Fibroblast of lung (primary cell): ENCODE results near the gene FNDC3B. TPM values are rescaled to one million over a fixed set of nuclear protein-coding genes. Genes with fewer than 3 reads are reported as not detected.
A peak's percentile ranks its signal among the peaks of the same experiment; 100 is the strongest.

Source experiments
- DNase-seq, 2 donors: peaks; one replicate each; pipeline versions ENCODE4 v3.0.0 to v3.0.0-alpha.2; 2010; ENCODE audit warnings: low read depth in 2 of 2
- H2AFZ ChIP-seq: 2 replicates; pipeline ENCODE4 v1.5.1; 2012; ENCODE audit warnings: low read length, control low read depth, inconsistent platforms
- H3K27ac ChIP-seq: 2 replicates; pipeline ENCODE4 v1.5.1; 2011; ENCODE audit warnings: low read length, control low read depth; ENCODE audit not compliant: insufficient read depth
- H3K27me3 ChIP-seq: 2 replicates; pipeline ENCODE4 v1.5.1; 2011; ENCODE audit warnings: mild to moderate bottlenecking, low read length; ENCODE audit not compliant: control insufficient read depth, insufficient read depth
- H3K36me3 ChIP-seq: 2 replicates; pipeline ENCODE4 v1.5.1; 2011; ENCODE audit warnings: low read length; ENCODE audit not compliant: control insufficient read depth, insufficient read depth
- H3K4me1 ChIP-seq: 2 replicates; pipeline ENCODE4 v1.5.1; 2011; ENCODE audit warnings: low read length; ENCODE audit not compliant: control insufficient read depth, insufficient read depth; ENCODE audit errors: extremely low read depth
- H3K4me2 ChIP-seq: 2 replicates; pipeline ENCODE4 v1.5.1; 2011; ENCODE audit warnings: low read length, control low read depth; ENCODE audit not compliant: insufficient read depth; ENCODE audit errors: extremely low read depth
- H3K4me3 ChIP-seq, 4 experiments: fragments of 200-600 bp in 1 of 4; sonication (generic) in 1 of 4; replicated peaks in 1 of 4; 2 replicates each; pipeline ENCODE4 v1.5.1; 2011 to 2016; ENCODE audit warnings: low read length in 4 of 4, low read depth in 3 of 4, mild to moderate bottlenecking in 3 of 4, control low read depth in 2 of 4, inconsistent platforms in 1 of 4, mixed read lengths in 1 of 4; ENCODE audit not compliant: insufficient read depth in 1 of 4; ENCODE audit errors: control extremely low read depth in 1 of 4
- H3K79me2 ChIP-seq: 2 replicates; pipeline ENCODE4 v1.5.1; 2012; ENCODE audit warnings: mild to moderate bottlenecking, low read length, inconsistent platforms; ENCODE audit not compliant: control insufficient read depth, insufficient read depth
- H3K9ac ChIP-seq: 2 replicates; pipeline ENCODE4 v1.5.1; 2011; ENCODE audit warnings: mild to moderate bottlenecking, low read length, control low read depth; ENCODE audit not compliant: insufficient read depth
- H3K9me3 ChIP-seq: 2 replicates; pipeline ENCODE4 v1.5.1; 2012; ENCODE audit warnings: low read depth, low read length; ENCODE audit not compliant: control insufficient read depth, insufficient read depth
- H4K20me1 ChIP-seq: 2 replicates; pipeline ENCODE4 v1.5.1; 2011; ENCODE audit warnings: low read length; ENCODE audit not compliant: control insufficient read depth, insufficient read depth; ENCODE audit errors: extremely low read depth
- EZH2 ChIP-seq: IDR thresholded peaks from 2 replicates; pipeline ENCODE4 v1.5.1; 2012; ENCODE audit warnings: low read length, control low read depth, mild to moderate bottlenecking; ENCODE audit errors: missing control alignments
- polyA plus RNA-seq, 2 donors: library from polyadenylated mRNA; depleted of rRNA in 1 of 2; stranded (reverse) in 1 of 2; unstranded in 1 of 2; fragments of >200 nt; gene quantifications; 2 replicates each; pipeline ENCODE4 v1.2.1, GENCODE V29; 2011 to 2012; ENCODE audit warnings: missing spikeins in 1 of 2
- total RNA-seq: library from RNA; depleted of rRNA; stranded (reverse); fragments of >200 nt; gene quantifications from 2 replicates; pipeline ENCODE4 v1.2.1, GENCODE V29; 2014
- TF ChIP-seq, protein P1 (sequence below), 2 donors: IDR thresholded peaks in 1 of 2; conservative IDR thresholded peaks in 1 of 2; 1 replicate in 1 of 2; 2 replicates in 1 of 2; pipeline ENCODE4 v1.5.1; 2011 to 2012; ENCODE audit warnings: low read length in 2 of 2, control low read depth in 1 of 2, inconsistent platforms in 1 of 2, low read depth in 1 of 2, mild to moderate bottlenecking in 1 of 2

The FNDC3B gene
- total and polyA plus RNA-seq, 2 donors (not counting 1 experiment from before 2014, with no cell fraction given), result 26.1 to 76.8 TPM

DNA sequence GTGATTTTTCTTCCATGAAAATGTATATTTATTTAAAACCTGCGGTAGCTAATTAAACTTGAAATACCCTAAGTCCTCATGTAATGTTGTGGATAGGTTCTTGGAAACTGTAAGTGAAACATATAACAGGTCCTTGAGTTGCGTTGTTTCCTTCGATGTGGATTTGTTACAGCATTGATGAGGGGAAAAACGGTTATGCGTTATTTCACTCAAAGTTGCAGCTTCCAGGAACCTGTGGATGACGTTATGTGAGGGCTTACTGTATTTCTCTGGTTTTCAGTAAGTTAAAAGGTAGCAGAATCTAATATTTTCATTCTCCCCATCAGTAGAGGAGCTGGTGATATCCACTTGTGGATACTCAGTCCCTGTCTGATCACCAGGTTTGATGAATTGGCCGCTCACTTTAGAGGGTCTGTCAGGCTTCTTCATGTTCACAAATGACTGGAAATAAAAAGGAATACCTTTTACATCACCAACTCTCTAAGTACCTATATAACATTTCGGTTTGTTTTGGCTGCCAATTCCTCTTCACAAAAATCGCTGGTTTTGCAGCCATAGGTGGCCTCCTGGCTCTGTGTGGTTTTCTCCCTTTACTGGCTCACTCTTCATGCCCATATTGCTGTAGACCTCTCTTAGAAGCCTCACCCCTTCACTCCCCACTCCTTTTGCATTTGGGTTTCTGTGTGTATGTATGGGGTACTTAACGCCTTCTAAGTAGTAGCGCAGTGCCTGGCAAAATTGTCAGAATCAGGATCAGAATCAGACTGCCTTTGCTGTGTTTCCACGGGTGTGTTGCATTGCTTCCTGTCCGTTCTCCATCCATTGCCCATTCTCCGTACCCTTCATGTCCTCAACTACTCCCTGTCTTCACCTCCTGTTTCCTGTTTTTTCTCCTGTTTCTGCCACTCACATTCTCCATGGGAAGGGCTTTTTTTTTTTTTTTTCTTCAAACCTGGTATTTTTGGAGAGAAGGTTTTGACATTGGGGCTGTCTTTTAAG is 112.6 kb downstream of the FNDC3B start:
- H3K9ac ChIP-seq, result no peak overlapping the region
- DNase-seq, result no peak
- no peak overlapping the region for H2AFZ ChIP-seq
- peaks cover 1% of the 10 kb centered on the region for H3K36me3 ChIP-seq
- H3K4me3 ChIP-seq, result peak overlapping the region in 1 of 4 experiments; percentile 12
- no peak for TF ChIP-seq EZH2
- TF ChIP-seq, protein P1, sequence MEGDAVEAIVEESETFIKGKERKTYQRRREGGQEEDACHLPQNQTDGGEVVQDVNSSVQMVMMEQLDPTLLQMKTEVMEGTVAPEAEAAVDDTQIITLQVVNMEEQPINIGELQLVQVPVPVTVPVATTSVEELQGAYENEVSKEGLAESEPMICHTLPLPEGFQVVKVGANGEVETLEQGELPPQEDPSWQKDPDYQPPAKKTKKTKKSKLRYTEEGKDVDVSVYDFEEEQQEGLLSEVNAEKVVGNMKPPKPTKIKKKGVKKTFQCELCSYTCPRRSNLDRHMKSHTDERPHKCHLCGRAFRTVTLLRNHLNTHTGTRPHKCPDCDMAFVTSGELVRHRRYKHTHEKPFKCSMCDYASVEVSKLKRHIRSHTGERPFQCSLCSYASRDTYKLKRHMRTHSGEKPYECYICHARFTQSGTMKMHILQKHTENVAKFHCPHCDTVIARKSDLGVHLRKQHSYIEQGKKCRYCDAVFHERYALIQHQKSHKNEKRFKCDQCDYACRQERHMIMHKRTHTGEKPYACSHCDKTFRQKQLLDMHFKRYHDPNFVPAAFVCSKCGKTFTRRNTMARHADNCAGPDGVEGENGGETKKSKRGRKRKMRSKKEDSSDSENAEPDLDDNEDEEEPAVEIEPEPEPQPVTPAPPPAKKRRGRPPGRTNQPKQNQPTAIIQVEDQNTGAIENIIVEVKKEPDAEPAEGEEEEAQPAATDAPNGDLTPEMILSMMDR (conservative IDR thresholded peaks at IDR 0.05 in 1 of 2, IDR thresholded peaks at IDR 0.05 in 1 of 2; ENCODE audit: low read depth in 1 of 2, low read length in 2 of 2), result no peak
- peak overlapping the region; percentile 89 for H3K4me2 ChIP-seq
- H4K20me1 ChIP-seq, result peaks cover 2% of the 10 kb centered on the region
- no peaks in the 10 kb centered on the region for H3K27me3 ChIP-seq
- H3K27ac ChIP-seq, result peak overlapping the region; percentile 92
- H3K4me1 ChIP-seq, result peaks cover 22% of the 10 kb centered on the region
- peaks cover 73% of the 10 kb centered on the region for H3K79me2 ChIP-seq
- no peaks in the 10 kb centered on the region for H3K9me3 ChIP-seq

DNA sequence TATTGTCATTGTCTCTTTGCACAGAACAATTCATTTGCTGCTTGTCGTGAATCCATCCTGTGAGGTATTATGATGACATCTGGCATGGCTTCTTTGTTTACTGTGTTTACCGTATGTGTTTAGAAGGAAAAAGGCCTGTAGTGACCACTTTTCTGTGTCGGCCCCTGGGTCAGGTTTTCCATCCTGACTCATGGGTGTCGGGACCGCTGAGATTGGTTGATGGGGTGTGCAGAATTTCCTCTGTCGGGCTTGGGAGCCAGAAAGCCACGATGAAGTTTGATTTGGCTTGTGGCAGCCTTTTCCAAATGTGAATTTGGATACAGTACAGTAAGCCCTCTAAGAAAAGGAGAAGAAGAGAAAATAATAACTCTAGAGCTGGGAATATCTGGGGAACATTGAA is 113.5 kb downstream of the FNDC3B start:
- no peak overlapping the region for H2AFZ ChIP-seq
- peaks cover 70% of the 10 kb centered on the region for H3K79me2 ChIP-seq
- peaks cover 2% of the 10 kb centered on the region for H4K20me1 ChIP-seq
- peak in 1 of 2 donors; percentile 84 for DNase-seq
- H3K4me3 ChIP-seq, result peak overlapping the region in 2 of 4 experiments; percentile 12 to 30
- no peaks in the 10 kb centered on the region for H3K27me3 ChIP-seq
- H3K4me1 ChIP-seq, result peaks cover 22% of the 10 kb centered on the region
- peak overlapping the region; percentile 89 for H3K4me2 ChIP-seq
- no peak for TF ChIP-seq EZH2
- TF ChIP-seq, protein P1 (conservative IDR thresholded peaks at IDR 0.05 in 1 of 2, IDR thresholded peaks at IDR 0.05 in 1 of 2; ENCODE audit: low read depth in 1 of 2, low read length in 2 of 2), result no peak
- peaks cover 1% of the 10 kb centered on the region for H3K36me3 ChIP-seq
- peak overlapping the region; percentile 92 for H3K27ac ChIP-seq
- H3K9me3 ChIP-seq, result no peaks in the 10 kb centered on the region
- peak overlapping the region; percentile 43 for H3K9ac ChIP-seq

DNA sequence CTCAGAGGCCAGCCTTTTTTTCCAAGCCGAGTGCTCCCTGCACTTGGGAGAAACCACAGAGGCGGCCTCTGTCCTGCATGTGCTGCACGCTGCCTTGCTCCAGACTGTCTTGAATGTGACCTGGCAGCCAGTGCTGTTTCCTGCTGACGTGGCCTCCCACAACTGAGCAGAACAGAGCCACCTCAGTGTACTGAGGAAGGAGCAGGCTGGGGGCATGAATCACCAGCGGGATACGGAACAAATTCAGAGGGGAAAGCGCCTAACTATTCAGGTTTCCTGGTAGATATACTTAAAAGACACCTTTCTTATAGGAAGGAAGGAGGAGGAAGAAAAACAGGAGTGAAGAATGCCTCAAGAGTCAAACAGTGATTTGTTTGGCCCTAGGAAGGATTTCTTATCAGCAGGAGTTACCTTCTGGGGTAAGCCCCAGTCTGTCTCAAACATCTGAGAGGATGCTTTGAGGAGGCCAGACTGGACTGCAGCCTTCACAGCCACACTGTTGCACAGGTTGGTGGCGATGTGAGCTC is 114.0 kb downstream of the FNDC3B start:
- H3K4me3 ChIP-seq, result peak overlapping the region in 1 of 4 experiments; percentile 14
- peak overlapping the region; percentile 43 for H3K9ac ChIP-seq
- H2AFZ ChIP-seq, result no peak overlapping the region
- H3K4me2 ChIP-seq, result peak overlapping the region; percentile 89
- H3K27ac ChIP-seq, result peak overlapping the region; percentile 92
- H3K27me3 ChIP-seq, result no peaks in the 10 kb centered on the region
- DNase-seq, result peak; percentile 99 to 100
- peaks cover 2% of the 10 kb centered on the region for H4K20me1 ChIP-seq
- peaks cover 73% of the 10 kb centered on the region for H3K79me2 ChIP-seq
- no peaks in the 10 kb centered on the region for H3K9me3 ChIP-seq
- peaks cover 22% of the 10 kb centered on the region for H3K4me1 ChIP-seq
- H3K36me3 ChIP-seq, result peaks cover 1% of the 10 kb centered on the region
- no peak for TF ChIP-seq EZH2
- TF ChIP-seq, protein P1 (conservative IDR thresholded peaks at IDR 0.05 in 1 of 2, IDR thresholded peaks at IDR 0.05 in 1 of 2; ENCODE audit: low read depth in 1 of 2, low read length in 2 of 2), result no peak
